Hepatocyte (in vitro differentiated cells): ENCODE data around the gene PRRT1B. TPM values are rescaled to one million over a fixed set of nuclear protein-coding genes. Genes with fewer than 3 reads are reported as not detected.

Experiments
- DNase-seq: peaks from one replicate; pipeline ENCODE4 v3.0.0-alpha.2; 2016; ENCODE audit warnings: low spot score
- H2AFZ ChIP-seq: fragments of 200-600 bp; sonication (generic); 2 replicates; pipeline ENCODE4 v1.6.0; 2016; ENCODE audit warnings: antibody characterized with exemption, mild to moderate bottlenecking
- H3K27ac ChIP-seq: fragments of 200-600 bp; sonication (generic); 2 replicates; pipeline ENCODE4 v1.5.1; 2016; ENCODE audit warnings: mild to moderate bottlenecking
- H3K27me3 ChIP-seq: fragments of 200-600 bp; sonication (generic); 2 replicates; pipeline ENCODE4 v1.6.1; 2016
- H3K36me3 ChIP-seq: fragments of 200-600 bp; sonication (generic); replicated peaks from 2 replicates; pipeline ENCODE4 v1.5.1; 2016; ENCODE audit warnings: low read depth; ENCODE audit not compliant: insufficient read depth
- H3K4me1 ChIP-seq: fragments of 200-600 bp; sonication (generic); 2 replicates; pipeline ENCODE4 v1.5.1; 2016; ENCODE audit warnings: mild to moderate bottlenecking, moderate library complexity; ENCODE audit not compliant: insufficient read depth
- H3K4me2 ChIP-seq: fragments of 200-600 bp; sonication (generic); 2 replicates; pipeline ENCODE4 v1.6.0; 2016
- H3K4me3 ChIP-seq: fragments of 200-600 bp; sonication (generic); 2 replicates; pipeline ENCODE4 v1.5.1; 2016; ENCODE audit warnings: mild to moderate bottlenecking
- H3K79me2 ChIP-seq: fragments of 200-600 bp; sonication (generic); 2 replicates; pipeline ENCODE4 v1.6.0; 2017; ENCODE audit warnings: mild to moderate bottlenecking
- H3K9me2 ChIP-seq: fragments of 200-600 bp; sonication (generic); replicated peaks from 2 replicates; pipeline ENCODE4 v1.6.0; 2017; ENCODE audit warnings: mild to moderate bottlenecking; ENCODE audit not compliant: insufficient read depth
- H3K9me3 ChIP-seq: fragments of 200-600 bp; sonication (generic); 2 replicates; pipeline ENCODE4 v1.5.1; 2016; ENCODE audit warnings: low read depth, mild to moderate bottlenecking
- H4K20me1 ChIP-seq: fragments of 200-600 bp; sonication (generic); 2 replicates; pipeline ENCODE4 v1.6.0; 2016; ENCODE audit warnings: mild to moderate bottlenecking; ENCODE audit not compliant: insufficient read depth, poor library complexity, severe bottlenecking
- EZH2 ChIP-seq: fragments of 200-600 bp; sonication (generic); IDR thresholded peaks from 2 replicates; pipeline ENCODE4 v1.6.1; 2016; ENCODE audit warnings: antibody characterized with exemption, mild to moderate bottlenecking, borderline replicate concordance
- EZH2phosphoT487 ChIP-seq: fragments of 200-600 bp; sonication (generic); IDR thresholded peaks from one replicate; pipeline ENCODE4 v1.6.1; 2018; ENCODE audit warnings: antibody characterized with exemption, mild to moderate bottlenecking, low read depth, moderate library complexity; ENCODE audit not compliant: unreplicated experiment, severe bottlenecking
- WGBS: methylation state at CpG from one replicate; pipeline ENCODE4 v1.1.6; 2016; ENCODE audit warnings: low lambda C conversion rate; ENCODE audit errors: missing lambda C conversion rate; 5-methylcytosine and 5-hydroxymethylcytosine counted together
- polyA plus RNA-seq: library from polyadenylated mRNA; unstranded; fragments of >200 nt; fragmentation: Nextera tagmentation; extraction: Ambion mirVana; gene quantifications from 2 replicates; pipeline ENCODE4 v1.2.1, GENCODE V29; 2016
- total RNA-seq: library from RNA; depleted of rRNA; stranded (reverse); fragments of >200 nt; gene quantifications from 2 replicates; pipeline ENCODE4 v1.2.3, GENCODE V29; 2014
- TF ChIP-seq, protein P1 (sequence below): fragments of 200-600 bp; sonication (generic); IDR thresholded peaks from 2 replicates; pipeline ENCODE4 v1.5.1; 2016; ENCODE audit warnings: antibody characterized with exemption, mild to moderate bottlenecking; ENCODE audit not compliant: poor library complexity

The PRRT1B gene
- total and polyA plus RNA-seq, 2 experiments from 2014 or later: 0.17 to 1.4 TPM

DNA sequence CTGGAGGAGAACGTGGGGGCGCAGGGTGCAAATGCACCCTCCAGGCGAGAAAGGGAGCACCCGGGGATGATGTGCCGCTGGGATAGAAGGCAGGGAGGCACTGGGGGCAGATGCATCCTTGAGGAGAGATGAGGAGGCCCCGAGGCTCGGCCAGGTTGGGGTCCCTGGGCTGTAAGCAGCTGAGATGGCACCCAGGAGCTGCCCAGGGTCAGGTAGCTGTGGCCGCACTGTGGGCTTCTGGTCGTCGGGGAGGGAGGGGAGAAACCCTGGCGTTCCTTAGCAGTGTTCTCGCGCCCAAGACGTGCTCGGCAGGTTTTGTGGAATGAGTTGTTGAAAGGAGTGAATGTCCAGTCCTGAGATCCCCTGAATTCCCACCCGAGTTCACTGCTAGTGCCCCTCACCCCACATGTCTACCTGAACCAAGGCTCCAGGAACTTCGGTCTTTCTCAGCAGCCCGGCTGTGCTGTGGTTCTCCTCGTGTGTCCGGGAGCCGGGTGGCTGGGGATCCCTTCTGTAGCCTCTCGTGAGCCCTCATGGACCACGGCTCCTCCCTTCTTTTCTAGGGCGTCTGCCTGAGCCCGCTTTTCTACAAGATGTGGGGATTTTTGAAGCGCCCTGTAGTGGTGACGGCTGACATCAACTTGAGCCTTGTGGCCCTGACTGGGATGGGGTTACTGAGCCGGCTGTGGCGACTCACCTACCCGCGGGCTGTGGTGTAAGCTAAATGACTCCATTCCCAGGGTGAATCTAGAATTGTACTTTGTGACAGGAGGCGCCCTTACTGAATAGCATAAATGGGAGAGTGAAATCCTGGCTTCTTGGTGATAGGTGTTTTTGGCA is 41.5 kb upstream of the PRRT1B start:
- Histone ChIP-seq H2AFZ (peak overlapping the region; percentile 95), H3K9me2 (no peaks in the 10 kb centered on the region), H3K79me2 (peaks cover 28% of the 10 kb centered on the region), H3K4me1 (peaks cover 10% of the 10 kb centered on the region), H3K4me3 (peak overlapping the region; percentile 80), H3K27me3 (no peaks in the 10 kb centered on the region), H3K27ac (no peak overlapping the region), H3K9me3 (no peaks in the 10 kb centered on the region), H3K4me2 (peak overlapping the region; percentile 77), H3K36me3 (no peaks in the 10 kb centered on the region), H4K20me1 (no peaks in the 10 kb centered on the region)
- TF ChIP-seq, protein P1, sequence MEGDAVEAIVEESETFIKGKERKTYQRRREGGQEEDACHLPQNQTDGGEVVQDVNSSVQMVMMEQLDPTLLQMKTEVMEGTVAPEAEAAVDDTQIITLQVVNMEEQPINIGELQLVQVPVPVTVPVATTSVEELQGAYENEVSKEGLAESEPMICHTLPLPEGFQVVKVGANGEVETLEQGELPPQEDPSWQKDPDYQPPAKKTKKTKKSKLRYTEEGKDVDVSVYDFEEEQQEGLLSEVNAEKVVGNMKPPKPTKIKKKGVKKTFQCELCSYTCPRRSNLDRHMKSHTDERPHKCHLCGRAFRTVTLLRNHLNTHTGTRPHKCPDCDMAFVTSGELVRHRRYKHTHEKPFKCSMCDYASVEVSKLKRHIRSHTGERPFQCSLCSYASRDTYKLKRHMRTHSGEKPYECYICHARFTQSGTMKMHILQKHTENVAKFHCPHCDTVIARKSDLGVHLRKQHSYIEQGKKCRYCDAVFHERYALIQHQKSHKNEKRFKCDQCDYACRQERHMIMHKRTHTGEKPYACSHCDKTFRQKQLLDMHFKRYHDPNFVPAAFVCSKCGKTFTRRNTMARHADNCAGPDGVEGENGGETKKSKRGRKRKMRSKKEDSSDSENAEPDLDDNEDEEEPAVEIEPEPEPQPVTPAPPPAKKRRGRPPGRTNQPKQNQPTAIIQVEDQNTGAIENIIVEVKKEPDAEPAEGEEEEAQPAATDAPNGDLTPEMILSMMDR: no peak
- TF ChIP-seq EZH2phosphoT487: no peak
- TF ChIP-seq EZH2: no peak
- peak; percentile 41 for DNase-seq
- WGBS: 54% methylated on average over 32 of the region's 32 CpGs

DNA sequence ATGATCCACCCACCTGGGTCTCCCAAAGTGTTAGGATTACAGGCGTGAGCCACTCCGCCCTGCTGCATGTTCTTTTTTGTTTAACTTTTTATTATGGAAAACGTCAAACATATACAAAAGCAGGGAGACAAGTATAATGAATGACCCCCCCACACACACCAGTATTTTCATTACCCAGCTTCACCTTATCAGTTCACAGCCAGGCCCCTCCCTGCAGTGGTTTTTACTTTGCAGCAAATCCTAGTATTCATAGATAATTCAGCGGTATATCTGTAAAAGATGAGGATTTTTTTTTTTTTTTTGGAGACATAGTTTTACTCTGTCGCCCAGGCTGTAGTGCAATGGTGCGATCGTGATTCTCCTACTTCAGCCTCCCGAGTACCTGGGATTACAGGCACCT is 40.3 kb upstream of the PRRT1B start:
- WGBS: 96% methylated on average over 8 of the region's 8 CpGs
- no peaks in the 10 kb centered on the region for H3K9me3 ChIP-seq
- peaks cover 28% of the 10 kb centered on the region for H3K79me2 ChIP-seq

DNA sequence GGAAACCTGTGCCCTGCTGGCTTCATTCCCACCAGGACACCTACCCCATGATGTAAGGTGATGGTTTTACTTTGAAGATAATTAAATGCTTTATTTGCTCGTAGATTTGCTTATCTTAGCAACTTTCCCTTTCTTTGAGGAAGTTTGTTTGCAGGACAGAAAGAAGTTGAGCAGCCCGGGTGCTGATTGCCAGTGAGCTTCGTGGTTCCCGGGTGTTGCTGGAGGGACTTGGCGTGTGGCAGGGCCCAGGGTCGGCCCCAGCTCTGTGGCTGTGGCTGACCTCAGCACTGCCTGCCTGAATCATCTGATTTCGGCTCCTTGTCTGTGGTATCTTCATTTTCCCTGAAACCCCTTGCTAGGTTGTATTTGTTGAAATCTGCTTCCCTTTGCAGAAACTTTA is 33.9 kb upstream of the PRRT1B start:
- Histone ChIP-seq H3K9me3 (no peaks in the 10 kb centered on the region), H3K27me3 (no peaks in the 10 kb centered on the region), H2AFZ (no peak overlapping the region), H3K4me2 (no peak overlapping the region), H3K79me2 (no peaks in the 10 kb centered on the region), H3K4me3 (no peak overlapping the region), H3K36me3 (no peaks in the 10 kb centered on the region), H3K4me1 (no peaks in the 10 kb centered on the region), H3K9me2 (no peaks in the 10 kb centered on the region), H4K20me1 (no peaks in the 10 kb centered on the region), H3K27ac (no peak overlapping the region)
- WGBS: 75% methylated on average over 7 of the region's 7 CpGs
- TF ChIP-seq EZH2phosphoT487 (no peak), EZH2 (no peak)
- TF ChIP-seq, protein P1: no peak
- no peak for DNase-seq

More for the DNA sequence above, 40.3 kb upstream of the PRRT1B start:
- no peaks in the 10 kb centered on the region for H3K27me3 ChIP-seq
- no peak overlapping the region for H2AFZ ChIP-seq
- H3K4me1 ChIP-seq: peaks cover 10% of the 10 kb centered on the region
- no peak overlapping the region for H3K4me3 ChIP-seq
- no peak for DNase-seq
- no peak overlapping the region for H3K4me2 ChIP-seq
- no peak overlapping the region for H3K27ac ChIP-seq
- H3K9me2 ChIP-seq: no peaks in the 10 kb centered on the region
- no peaks in the 10 kb centered on the region for H4K20me1 ChIP-seq
- TF ChIP-seq EZH2phosphoT487: no peak
- TF ChIP-seq, protein P1: no peak
- no peak for TF ChIP-seq EZH2
- no peaks in the 10 kb centered on the region for H3K36me3 ChIP-seq
